ENCODE measurements around the gene NEK1. TPM values are rescaled to one million over a fixed set of nuclear protein-coding genes. Genes with fewer than 3 reads are reported as not detected.
"Not testable (repeated sequence)": the region's sequence is repeated elsewhere in the genome, so short reads cannot be mapped to it uniquely, and the experiment has no call there.

NEK1 gene
- total RNA-seq, 3 donors from 2014 or later, result 8.2 to 16.6 (median 10.8) TPM

GRCh38 chr4:169626331-169627282, 14.2 kb upstream of the NEK1 start:
- no peak for DNase-seq
- intact Hi-C loops (cut with DNase I, micrococcal nuclease), result no loop called here
- peaks cover 3% of the 10 kb centered on the region for H3K36me3 ChIP-seq (ENCODE audit: low read depth)
- H3K9me3 ChIP-seq, result no peaks in the 10 kb centered on the region
- TF ChIP-seq CTCF (IDR thresholded peaks at IDR 0.05), result no peak
- no peak overlapping the region for H3K4me3 ChIP-seq
- H3K4me1 ChIP-seq (ENCODE audit: low read depth), result peaks cover 10% of the 10 kb centered on the region
- no peak for ATAC-seq

GRCh38 chr4:169625886-169626285, 13.5 kb upstream of the NEK1 start:
- DNase-seq, result no peak
- no peak for ATAC-seq
- TF ChIP-seq CTCF (IDR thresholded peaks at IDR 0.05), result no peak
- intact Hi-C loops (cut with DNase I, micrococcal nuclease), result no loop called here
- no peaks in the 10 kb centered on the region for H3K9me3 ChIP-seq
- H3K4me3 ChIP-seq, result no peak overlapping the region
- peaks cover 3% of the 10 kb centered on the region for H3K36me3 ChIP-seq (ENCODE audit: low read depth)
- peaks cover 15% of the 10 kb centered on the region for H3K4me1 ChIP-seq (ENCODE audit: low read depth)

GRCh38 chr4:169624012-169624411, 11.6 kb upstream of the NEK1 start:
- H3K36me3 ChIP-seq (ENCODE audit: low read depth); H3K9me3 ChIP-seq; H3K4me3 ChIP-seq; ATAC-seq; DNase-seq: not testable (repeated sequence)
- peaks cover 15% of the 10 kb centered on the region for H3K4me1 ChIP-seq (ENCODE audit: low read depth)
- intact Hi-C loops (cut with DNase I, micrococcal nuclease), result loop anchor here in 1 of 2 donors (5.0 kb wide), 1 partner anchor 33 kb away; no protein-coding TSS in a partner anchor

GRCh38 chr4:169622566-169622965, 10.2 kb upstream of the NEK1 start:
- no peak for TF ChIP-seq CTCF (IDR thresholded peaks at IDR 0.05)
- no peak for DNase-seq
- Histone ChIP-seq H3K4me1 (ENCODE audit: low read depth) (peaks cover 21% of the 10 kb centered on the region), H3K9me3 (no peaks in the 10 kb centered on the region), H3K36me3 (ENCODE audit: low read depth) (peaks cover 3% of the 10 kb centered on the region), H3K4me3 (no peak overlapping the region)
- intact Hi-C loops (cut with DNase I, micrococcal nuclease), result loop anchor here in 1 of 2 donors (5.0 kb wide), 1 partner anchor 35 kb away; no protein-coding TSS in a partner anchor
- ATAC-seq, result no peak

- no peak for TF ChIP-seq CTCF (IDR thresholded peaks at IDR 0.05)
- Histone ChIP-seq H3K4me3 (no peak overlapping the region), H3K4me1 (ENCODE audit: low read depth) (peaks cover 26% of the 10 kb centered on the region), H3K9me3 (no peaks in the 10 kb centered on the region), H3K36me3 (ENCODE audit: low read depth) (peaks cover 3% of the 10 kb centered on the region)
- DNase-seq (no peak), ATAC-seq (no peak)
- intact Hi-C loops (cut with DNase I, micrococcal nuclease), result loop anchor here in 1 of 2 donors (5.0 kb wide), 1 partner anchor 35 kb away; no protein-coding TSS in a partner anchor
Observed at GRCh38 chr4:169621731-169622492, 9.5 kb upstream of the NEK1 start.
